Measurements from ENCODE around the gene GOLGA8N.

DNA sequence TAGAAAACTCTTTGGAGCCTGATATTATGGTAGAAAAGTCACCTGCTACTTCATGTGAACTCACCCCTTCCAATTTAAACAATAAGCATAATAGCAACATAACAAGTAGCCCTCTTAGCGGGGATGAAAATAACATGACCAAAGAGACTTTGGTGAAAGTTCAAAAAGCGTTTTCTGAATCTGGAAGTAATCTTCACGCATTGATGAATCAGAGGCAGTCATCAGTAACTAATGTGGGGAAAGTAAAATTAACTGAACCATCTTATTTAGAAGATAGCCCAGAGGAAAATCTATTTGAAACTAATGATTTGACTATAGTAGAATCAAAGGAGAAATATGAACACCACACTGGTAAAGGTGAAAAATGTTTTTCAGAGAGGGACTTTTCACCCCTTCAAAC lies 43.2 kb downstream of the GOLGA8N start:
- TF ChIP-seq, protein P1, sequence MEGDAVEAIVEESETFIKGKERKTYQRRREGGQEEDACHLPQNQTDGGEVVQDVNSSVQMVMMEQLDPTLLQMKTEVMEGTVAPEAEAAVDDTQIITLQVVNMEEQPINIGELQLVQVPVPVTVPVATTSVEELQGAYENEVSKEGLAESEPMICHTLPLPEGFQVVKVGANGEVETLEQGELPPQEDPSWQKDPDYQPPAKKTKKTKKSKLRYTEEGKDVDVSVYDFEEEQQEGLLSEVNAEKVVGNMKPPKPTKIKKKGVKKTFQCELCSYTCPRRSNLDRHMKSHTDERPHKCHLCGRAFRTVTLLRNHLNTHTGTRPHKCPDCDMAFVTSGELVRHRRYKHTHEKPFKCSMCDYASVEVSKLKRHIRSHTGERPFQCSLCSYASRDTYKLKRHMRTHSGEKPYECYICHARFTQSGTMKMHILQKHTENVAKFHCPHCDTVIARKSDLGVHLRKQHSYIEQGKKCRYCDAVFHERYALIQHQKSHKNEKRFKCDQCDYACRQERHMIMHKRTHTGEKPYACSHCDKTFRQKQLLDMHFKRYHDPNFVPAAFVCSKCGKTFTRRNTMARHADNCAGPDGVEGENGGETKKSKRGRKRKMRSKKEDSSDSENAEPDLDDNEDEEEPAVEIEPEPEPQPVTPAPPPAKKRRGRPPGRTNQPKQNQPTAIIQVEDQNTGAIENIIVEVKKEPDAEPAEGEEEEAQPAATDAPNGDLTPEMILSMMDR (conservative IDR thresholded peaks at IDR 0.05; ENCODE audit: low read length): no peak
- no peak for TF ChIP-seq EZH2phosphoT487 (IDR thresholded peaks at IDR 0.05; ENCODE audit: borderline replicate concordance)
